ENCODE data around the gene ZZZ3.

DNA sequence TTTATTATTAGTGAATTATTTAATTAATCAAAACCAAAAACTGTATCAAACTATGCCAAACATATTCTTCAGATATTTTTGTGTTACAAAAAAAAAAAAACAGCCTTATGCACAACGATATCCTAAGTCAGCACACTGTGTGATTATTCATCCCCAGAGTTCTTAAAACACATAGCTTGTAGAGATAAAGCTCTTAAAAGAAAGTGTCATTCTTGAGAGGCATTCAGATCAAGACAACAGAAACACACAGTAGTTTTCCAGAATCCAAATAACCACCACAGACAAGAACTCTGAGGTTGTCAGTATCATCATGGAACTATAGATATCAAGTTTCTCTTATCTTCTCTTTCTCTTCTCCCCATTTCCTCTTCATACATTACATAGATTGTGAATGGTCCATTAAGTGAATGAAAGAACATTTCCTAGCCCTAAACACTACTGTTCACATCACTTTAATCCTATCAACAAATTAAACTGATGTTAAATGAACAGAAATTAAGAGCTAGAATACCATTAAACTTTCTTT is 13.5 kb downstream of the ZZZ3 start:
- TF ChIP-seq, protein P1, sequence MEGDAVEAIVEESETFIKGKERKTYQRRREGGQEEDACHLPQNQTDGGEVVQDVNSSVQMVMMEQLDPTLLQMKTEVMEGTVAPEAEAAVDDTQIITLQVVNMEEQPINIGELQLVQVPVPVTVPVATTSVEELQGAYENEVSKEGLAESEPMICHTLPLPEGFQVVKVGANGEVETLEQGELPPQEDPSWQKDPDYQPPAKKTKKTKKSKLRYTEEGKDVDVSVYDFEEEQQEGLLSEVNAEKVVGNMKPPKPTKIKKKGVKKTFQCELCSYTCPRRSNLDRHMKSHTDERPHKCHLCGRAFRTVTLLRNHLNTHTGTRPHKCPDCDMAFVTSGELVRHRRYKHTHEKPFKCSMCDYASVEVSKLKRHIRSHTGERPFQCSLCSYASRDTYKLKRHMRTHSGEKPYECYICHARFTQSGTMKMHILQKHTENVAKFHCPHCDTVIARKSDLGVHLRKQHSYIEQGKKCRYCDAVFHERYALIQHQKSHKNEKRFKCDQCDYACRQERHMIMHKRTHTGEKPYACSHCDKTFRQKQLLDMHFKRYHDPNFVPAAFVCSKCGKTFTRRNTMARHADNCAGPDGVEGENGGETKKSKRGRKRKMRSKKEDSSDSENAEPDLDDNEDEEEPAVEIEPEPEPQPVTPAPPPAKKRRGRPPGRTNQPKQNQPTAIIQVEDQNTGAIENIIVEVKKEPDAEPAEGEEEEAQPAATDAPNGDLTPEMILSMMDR (IDR thresholded peaks at IDR 0.05) = no peak
- TF ChIP-seq POLR2A (IDR thresholded peaks at IDR 0.05) (no peak), POLR2AphosphoS5 (IDR thresholded peaks at IDR 0.05) (no peak)
